Prostate gland (tissue), 2 donors: ENCODE measurements around the gene CCNB1.

Experiments
- CTCF ChIP-seq, 4 experiments: fragments of 200-600 bp in 2 of 4; fragments of 450-650 bp in 2 of 4; sonication (generic) in 2 of 4; IDR thresholded peaks; 1 replicate in 3 of 4; 2 replicates in 1 of 4; pipeline ENCODE4 v1.5.1; 2016 to 2019; ENCODE audit warnings: antibody characterized with exemption in 4 of 4, mild to moderate bottlenecking in 2 of 4, moderate library complexity in 2 of 4
- POLR2A ChIP-seq: fragments of 450-650 bp; IDR thresholded peaks from one replicate; pipeline ENCODE4 v1.6.1; 2016; ENCODE audit warnings: antibody characterized with exemption, mild to moderate bottlenecking

DNA sequence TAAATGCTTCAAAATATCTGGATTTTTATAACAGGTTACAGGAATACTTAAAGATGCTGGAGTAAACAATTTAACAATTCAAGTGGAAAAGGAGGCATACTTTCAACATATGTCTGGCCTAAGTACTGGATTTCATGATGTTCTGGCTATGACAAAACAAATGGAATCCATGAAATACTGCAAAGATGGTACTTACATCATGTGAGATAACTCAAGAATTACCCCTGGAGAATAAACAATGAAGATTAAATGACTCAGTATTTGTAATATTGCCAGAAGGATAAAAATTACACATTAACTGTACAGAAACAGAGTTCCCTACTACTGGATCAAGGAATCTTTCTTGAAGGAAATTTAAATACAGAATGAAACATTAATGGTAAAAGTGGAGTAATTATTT lies 37.5 kb upstream of the CCNB1 start:
- no peak for TF ChIP-seq CTCF (IDR thresholded peaks at IDR 0.05)
- TF ChIP-seq POLR2A: no peak
